Memory B cell (primary cell): Measurements from ENCODE around the gene UFL1.
A peak's percentile ranks its signal among the peaks of the same experiment; 100 is the strongest.
"Not testable (repeated sequence)": the region's sequence is repeated elsewhere in the genome, so short reads cannot be mapped to it uniquely, and the experiment has no call there.

ENCODE experiments used
- ATAC-seq: fragments of 150-1000 bp; cut with Tn5 transposase; 2 replicates; pipeline ENCODE4 v1.10.0; 2021; ENCODE audit warnings: low read depth, mild to moderate bottlenecking, moderate library complexity
- DNase-seq, 2 donors: peaks; one replicate each; pipeline ENCODE4 v3.0.0; 2022; ENCODE audit warnings: low spot score in 2 of 2
- H3K27ac Mint-ChIP-seq: one replicate; pipeline ENCODE4 v1.8.0; 2022; ENCODE audit warnings: mild to moderate bottlenecking, moderate library complexity, mixed read lengths
- H3K27me3 Mint-ChIP-seq: one replicate; pipeline ENCODE4 v1.8.0; 2022; ENCODE audit warnings: mixed read lengths
- H3K36me3 Mint-ChIP-seq: one replicate; pipeline ENCODE4 v1.8.0; 2022; ENCODE audit warnings: mild to moderate bottlenecking, mixed read lengths
- H3K4me1 Mint-ChIP-seq: one replicate; pipeline ENCODE4 v1.8.0; 2022; ENCODE audit warnings: mixed read lengths
- H3K4me3 Mint-ChIP-seq: one replicate; pipeline ENCODE4 v1.8.0; 2022; ENCODE audit warnings: mild to moderate bottlenecking, moderate library complexity, mixed read lengths
- H3K9me3 Mint-ChIP-seq: one replicate; pipeline ENCODE4 v1.8.0; 2022; ENCODE audit warnings: mixed read lengths

The UFL1 gene

DNA sequence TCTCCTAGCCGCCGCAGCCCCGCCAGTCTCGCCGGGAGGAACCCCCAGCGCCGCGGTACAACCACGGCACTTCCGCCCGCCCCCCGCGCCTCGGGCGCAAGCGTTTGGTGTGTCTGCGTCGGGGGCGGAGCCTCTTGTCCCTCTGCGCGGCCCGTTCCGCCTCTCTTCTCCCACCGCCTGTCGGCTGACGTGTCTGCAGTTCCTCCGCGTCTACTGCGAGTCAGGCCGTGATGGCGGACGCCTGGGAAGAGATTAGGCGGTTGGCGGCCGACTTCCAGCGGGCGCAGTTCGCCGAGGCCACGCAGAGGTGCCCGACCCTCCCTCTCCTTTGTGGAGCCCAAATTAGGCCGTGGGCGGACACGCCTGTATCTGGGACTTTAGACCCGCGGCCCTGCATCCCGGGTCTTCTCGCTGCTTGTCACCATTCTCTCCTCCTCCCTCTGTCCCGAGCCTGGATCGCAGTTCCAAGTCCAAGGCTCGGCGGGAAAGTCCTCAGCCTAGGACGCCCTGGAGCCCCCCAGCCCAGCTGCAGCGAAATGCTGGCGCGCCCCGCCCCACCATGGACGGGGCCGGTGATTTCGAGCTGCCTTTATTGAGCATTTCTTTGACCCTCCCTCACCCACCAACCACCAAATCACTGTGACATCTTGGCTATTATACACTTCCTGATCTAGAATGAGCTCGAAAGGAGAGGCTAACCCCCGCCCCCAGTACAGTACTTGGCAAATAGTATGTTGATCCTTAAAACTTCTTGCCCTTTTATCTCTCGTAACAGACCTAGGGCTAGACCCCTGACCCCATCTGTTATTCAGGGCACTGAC, at the start of gene UFL1:
UFL1 (plus strand) TSS at position 163 of the 821 bp plus-strand sequence; CDS start at position 231, 68 bp downstream.
- peaks cover 4% of the 10 kb centered on the region for H3K36me3 Mint-ChIP-seq
- no peaks in the 10 kb centered on the region for H3K9me3 Mint-ChIP-seq
- peaks cover 14% of the 10 kb centered on the region for H3K4me1 Mint-ChIP-seq
- peak within 1 kb of the TSS; percentile 99 for H3K27ac Mint-ChIP-seq
- peak; percentile 89 to 90 for DNase-seq
- peak; percentile 90 for ATAC-seq
- peak within 1 kb of the TSS; percentile 99 for H3K4me3 Mint-ChIP-seq
- no peaks in the 10 kb centered on the region for H3K27me3 Mint-ChIP-seq

DNA sequence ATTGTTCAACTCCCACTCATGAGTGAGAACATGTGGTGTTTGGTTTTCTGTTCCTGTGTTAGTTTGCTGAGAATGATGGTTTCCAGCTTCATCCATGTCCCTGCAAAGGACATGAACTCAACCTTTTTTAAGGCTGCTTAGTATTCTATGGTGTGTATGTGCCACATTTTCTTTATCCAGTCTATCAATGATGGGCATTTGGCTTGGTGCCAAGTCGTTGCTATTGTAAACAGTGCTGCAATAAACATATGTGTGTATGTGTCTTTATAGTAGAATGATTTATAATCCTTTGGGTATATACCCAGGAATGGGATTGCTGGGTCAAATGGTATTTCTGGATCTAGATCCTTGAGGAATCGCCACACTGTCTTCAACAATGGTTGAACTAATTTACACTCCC, 49.3 kb upstream of the UFL1 start:
- ATAC-seq, H3K27ac Mint-ChIP-seq, DNase-seq, H3K4me3 Mint-ChIP-seq, H3K4me1 Mint-ChIP-seq, H3K36me3 Mint-ChIP-seq, H3K27me3 Mint-ChIP-seq: not testable (repeated sequence)
- peaks cover 12% of the 10 kb centered on the region for H3K9me3 Mint-ChIP-seq

DNA sequence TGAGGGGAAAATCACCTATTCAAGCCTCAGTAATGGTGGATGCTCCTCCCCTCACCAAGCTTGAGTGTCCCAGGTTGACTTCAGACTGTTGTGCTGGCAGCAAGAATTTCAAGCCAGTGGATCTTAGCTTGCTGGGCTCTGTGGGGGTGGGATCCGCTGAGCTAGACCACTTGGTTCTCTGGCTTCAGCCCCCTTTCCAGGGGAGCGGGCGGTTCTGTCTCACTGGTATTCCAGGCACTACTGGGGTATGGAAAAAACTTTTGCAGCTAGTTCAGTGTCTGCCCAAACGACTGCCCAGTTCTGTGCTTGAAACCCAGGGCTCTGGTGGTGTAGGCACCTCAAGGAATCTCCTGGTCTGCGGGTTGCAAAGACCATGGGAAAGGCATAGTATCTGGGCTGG, 42.9 kb upstream of the UFL1 start:
- Mint-ChIP-seq H3K9me3 (peaks cover 24% of the 10 kb centered on the region), H3K4me3 (no peak overlapping the region), H3K27ac (no peak overlapping the region), H3K36me3 (no peaks in the 10 kb centered on the region), H3K27me3 (peaks cover 3% of the 10 kb centered on the region), H3K4me1 (no peaks in the 10 kb centered on the region)
- ATAC-seq, result no peak
- DNase-seq, result no peak

DNA sequence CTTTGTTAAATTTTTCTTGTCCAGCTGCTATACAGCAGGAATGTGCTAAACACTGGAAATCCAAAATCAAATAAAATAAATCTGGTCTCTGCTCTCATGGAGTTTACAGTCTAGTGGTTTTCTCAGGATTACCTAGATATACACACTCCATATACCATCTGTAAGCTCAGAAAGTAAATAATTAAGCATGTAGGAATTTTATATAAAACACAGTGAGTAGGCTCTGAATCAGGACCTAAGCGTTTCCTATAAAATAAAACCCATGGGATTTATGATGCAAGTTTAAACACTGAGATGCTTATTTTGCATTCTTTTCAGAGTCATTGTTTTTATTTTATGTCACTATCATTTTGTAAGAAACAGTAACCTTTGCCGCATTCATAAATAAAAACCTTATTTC, 29.7 kb upstream of the UFL1 start:
- no peak overlapping the region for H3K4me3 Mint-ChIP-seq
- no peak overlapping the region for H3K27ac Mint-ChIP-seq
- no peak for DNase-seq
- peaks cover 19% of the 10 kb centered on the region for H3K9me3 Mint-ChIP-seq
- no peak for ATAC-seq
- peaks cover 6% of the 10 kb centered on the region for H3K36me3 Mint-ChIP-seq
- no peaks in the 10 kb centered on the region for H3K27me3 Mint-ChIP-seq
- no peaks in the 10 kb centered on the region for H3K4me1 Mint-ChIP-seq

DNA sequence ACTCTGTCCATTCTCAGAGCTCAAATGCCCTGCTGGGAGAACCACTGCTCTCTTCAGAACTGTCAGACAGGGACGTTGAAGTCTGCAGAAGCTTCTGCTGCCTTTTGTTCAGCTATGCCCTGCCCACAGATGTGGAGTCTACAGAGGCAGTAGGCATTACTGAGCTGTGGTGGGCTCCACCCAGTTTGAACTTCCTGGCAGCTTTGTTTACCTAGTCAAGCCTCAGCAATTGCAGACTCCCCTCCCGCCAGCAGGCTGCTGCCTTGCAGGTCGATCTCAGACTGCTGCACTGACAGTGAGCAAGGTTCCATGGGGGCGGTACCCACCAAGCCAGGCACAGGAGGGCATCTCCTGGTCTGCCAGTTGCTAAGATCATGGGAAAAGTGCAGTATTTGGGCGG, 21.8 kb upstream of the UFL1 start:
- peaks cover 1% of the 10 kb centered on the region for H3K27me3 Mint-ChIP-seq
- H3K9me3 Mint-ChIP-seq, result peaks cover 18% of the 10 kb centered on the region
- ATAC-seq, result peak; percentile 74
- DNase-seq, result peak in 1 of 2 donors; percentile 10
- peaks cover 17% of the 10 kb centered on the region for H3K36me3 Mint-ChIP-seq
- no peak overlapping the region for H3K4me3 Mint-ChIP-seq
- no peak overlapping the region for H3K27ac Mint-ChIP-seq
- H3K4me1 Mint-ChIP-seq, result peaks cover 9% of the 10 kb centered on the region

DNA sequence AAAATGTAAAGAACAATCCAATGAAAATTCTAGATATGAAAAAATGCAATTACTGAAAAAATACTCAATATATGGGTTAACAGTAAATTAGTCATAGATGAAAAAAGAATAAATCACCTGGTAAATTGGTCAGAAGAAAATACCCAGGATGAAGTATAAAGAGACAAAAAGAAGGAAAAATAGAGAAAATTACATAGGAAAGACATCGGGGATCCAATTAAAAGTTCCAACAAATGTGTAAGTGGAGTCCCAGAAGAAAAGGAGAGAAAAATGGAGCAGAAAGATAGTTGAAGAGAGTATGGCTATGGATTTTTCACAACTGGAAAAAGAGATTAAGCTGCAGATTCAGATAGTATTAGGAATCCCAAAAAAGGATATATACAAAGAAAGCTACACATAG, 18.7 kb upstream of the UFL1 start:
- Mint-ChIP-seq H3K4me1 (peaks cover 9% of the 10 kb centered on the region), H3K9me3 (peaks cover 15% of the 10 kb centered on the region), H3K27me3 (peaks cover 1% of the 10 kb centered on the region), H3K36me3 (peaks cover 24% of the 10 kb centered on the region), H3K27ac (no peak overlapping the region), H3K4me3 (no peak overlapping the region)
- DNase-seq, result no peak
- no peak for ATAC-seq

DNA sequence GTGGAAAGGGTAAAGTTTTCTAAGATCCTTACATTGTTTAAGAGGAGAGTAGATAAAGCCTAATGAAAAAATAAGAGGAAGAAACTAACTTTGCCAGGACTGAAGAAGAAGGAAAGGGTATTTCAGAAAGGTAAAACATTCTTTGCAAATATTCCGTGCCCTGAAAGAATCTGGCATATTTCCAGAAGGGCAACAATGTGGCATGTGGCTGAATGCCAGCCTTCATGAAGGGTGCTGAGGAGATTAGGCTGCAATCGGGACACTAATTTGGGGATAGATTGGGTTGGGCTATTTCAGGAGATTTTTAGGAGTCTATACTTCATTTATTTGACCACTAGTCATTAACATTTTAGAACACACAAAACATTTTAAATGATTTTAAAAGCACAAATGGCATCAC, 16.2 kb upstream of the UFL1 start:
- peaks cover 30% of the 10 kb centered on the region for H3K36me3 Mint-ChIP-seq
- ATAC-seq, result no peak

DNA sequence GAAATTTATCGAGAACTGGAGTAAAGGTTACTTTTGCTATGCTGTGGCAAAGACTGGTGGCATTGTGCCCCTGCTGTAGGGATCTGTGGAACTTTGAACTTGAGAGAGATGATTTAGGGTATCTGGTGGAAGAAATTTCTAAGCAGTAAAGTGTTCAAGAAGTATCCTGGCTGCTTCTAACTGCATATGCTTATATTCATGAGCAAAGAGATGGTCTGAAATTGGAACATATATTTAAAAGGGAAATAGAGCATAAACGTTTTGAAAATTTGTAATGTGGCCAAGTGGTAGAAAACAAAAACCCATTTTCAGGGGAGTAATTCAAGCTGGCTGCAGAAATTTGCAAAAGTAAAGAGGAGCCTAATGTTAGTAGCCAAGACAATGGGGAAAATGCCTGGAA, 12.3 kb upstream of the UFL1 start:
- H3K9me3 Mint-ChIP-seq, result peaks cover 14% of the 10 kb centered on the region
- no peaks in the 10 kb centered on the region for H3K4me1 Mint-ChIP-seq
- DNase-seq (no peak), ATAC-seq (no peak)
- no peaks in the 10 kb centered on the region for H3K27me3 Mint-ChIP-seq
- peaks cover 41% of the 10 kb centered on the region for H3K36me3 Mint-ChIP-seq
- no peak overlapping the region for H3K4me3 Mint-ChIP-seq
- no peak overlapping the region for H3K27ac Mint-ChIP-seq

More for the DNA sequence above, 16.2 kb upstream of the UFL1 start:
- Mint-ChIP-seq H3K4me1 (peaks cover 2% of the 10 kb centered on the region), H3K4me3 (no peak overlapping the region), H3K27me3 (no peaks in the 10 kb centered on the region), H3K27ac (no peak overlapping the region), H3K9me3 (peaks cover 16% of the 10 kb centered on the region)
- no peak for DNase-seq

DNA sequence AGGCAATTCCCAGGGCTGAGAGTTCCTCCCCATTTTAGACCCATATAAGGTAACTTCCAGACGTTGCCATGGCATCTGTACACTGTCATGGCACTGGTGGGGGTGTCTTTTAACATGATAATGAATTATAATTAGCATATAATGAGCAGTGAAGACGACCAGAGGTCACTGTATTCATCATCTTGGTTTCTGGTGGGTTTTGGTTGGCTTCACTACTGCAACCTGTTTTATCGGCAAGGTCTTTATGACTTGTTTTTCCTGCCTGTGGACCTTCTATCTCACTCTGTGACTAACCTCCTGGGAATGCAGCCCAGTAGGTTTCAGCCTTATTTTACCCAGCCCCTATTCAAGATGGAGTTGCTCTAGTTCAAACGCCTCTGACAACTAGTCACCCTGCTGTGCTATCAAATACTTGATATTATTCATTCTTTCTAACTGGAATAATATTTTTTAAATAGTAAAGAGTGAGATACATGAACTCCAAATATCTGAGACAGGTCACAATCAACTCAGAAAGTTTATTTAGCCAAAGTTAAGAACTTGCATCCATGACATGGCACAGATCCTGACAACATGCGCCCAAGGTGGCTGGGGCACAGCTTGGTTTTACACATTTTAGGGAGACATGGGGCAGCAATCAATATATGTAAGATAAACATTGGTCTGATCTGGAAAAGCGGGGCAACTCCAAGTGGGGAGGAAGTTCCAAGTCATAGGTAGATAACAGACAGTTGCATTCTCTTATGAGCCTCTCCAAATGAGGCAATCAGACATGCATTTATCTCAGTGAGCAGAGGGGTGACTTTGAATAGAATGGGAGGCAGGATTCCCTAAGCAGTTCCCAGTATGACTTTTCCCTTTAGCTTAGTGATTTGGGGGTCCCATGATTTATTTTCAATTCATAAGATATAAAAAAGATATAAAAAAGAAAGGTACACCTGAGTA, 1.2 kb upstream of the UFL1 start:
- ATAC-seq (no peak), DNase-seq (no peak)
- Mint-ChIP-seq H3K9me3 (no peaks in the 10 kb centered on the region), H3K27me3 (no peaks in the 10 kb centered on the region), H3K4me3 (peak overlapping the region; percentile 99), H3K4me1 (peaks cover 18% of the 10 kb centered on the region), H3K27ac (peak overlapping the region; percentile 99), H3K36me3 (no peaks in the 10 kb centered on the region)

DNA sequence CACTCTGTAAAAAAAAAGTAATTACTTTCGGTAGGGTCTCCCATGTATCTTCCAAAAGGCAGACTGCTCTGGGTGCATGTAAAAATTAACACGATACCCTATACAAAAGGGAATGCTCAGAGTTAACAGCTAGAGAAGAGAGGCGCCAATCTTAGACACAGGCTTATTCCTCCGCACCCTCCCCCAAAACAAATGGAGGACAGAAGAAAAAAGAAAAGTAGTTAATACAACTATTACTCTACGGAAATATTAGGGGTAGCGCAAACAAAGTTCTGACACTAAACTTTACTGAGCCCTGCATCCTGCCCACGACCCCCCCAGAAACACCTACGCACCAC, 331 bp upstream of the UFL1 start:
- Mint-ChIP-seq H3K27ac (peak overlapping the region; percentile 99), H3K27me3 (no peaks in the 10 kb centered on the region), H3K36me3 (peaks cover 2% of the 10 kb centered on the region), H3K4me1 (peaks cover 18% of the 10 kb centered on the region), H3K9me3 (no peaks in the 10 kb centered on the region), H3K4me3 (peak overlapping the region; percentile 99)
- DNase-seq (no peak), ATAC-seq (peak; percentile 28)

DNA sequence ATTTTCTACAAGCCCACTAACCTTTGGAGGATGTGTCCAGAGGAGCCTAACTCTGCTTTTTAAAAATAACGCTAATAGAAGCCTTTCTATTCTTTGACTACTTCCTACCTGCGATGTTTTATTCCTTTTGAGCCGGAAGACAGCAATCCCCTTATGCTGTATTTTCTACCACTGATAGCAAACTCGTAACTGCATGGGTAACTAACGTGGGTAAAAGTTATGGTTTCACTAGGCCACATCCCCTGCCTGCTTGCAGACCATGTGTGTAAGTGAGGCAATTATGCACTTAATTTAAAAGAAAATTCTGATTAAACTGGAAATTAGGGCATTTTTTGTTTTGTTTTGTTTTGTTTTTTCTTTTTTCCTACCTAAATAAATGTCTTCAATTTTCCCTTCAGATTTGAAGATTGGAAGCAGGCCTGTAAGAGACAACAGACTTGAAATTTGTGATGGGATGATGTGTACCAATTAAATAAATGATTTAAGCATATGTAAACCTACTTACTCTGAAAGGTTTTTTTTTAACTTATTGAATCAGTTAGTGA, 931 bp downstream of the UFL1 start:
- no peak for ATAC-seq
- peaks cover 13% of the 10 kb centered on the region for H3K4me1 Mint-ChIP-seq

DNA sequence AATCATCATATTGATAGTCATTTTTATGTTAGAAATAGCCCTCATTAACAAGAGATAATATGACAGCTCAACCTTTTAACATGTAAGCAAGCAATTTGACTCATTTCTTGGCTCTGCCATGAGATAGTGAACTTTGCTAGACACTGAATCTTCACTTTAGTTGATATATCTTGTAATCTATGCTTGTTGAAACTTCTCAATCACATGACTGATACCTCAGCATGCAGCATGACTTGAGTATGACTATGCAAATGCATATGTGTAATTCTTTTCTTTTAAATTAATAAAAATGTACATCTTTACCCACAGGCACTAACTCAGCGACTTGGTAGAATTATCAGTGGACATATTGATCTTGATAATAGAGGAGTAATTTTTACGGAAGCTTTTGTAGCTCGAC, 6.6 kb downstream of the UFL1 start:
- peaks cover 39% of the 10 kb centered on the region for H3K36me3 Mint-ChIP-seq
- H3K4me1 Mint-ChIP-seq, result peaks cover 15% of the 10 kb centered on the region
- H3K27ac Mint-ChIP-seq, result no peak overlapping the region
- H3K4me3 Mint-ChIP-seq, result no peak overlapping the region
- no peak for ATAC-seq
- no peak for DNase-seq
- H3K9me3 Mint-ChIP-seq, result peaks cover 4% of the 10 kb centered on the region
- H3K27me3 Mint-ChIP-seq, result no peaks in the 10 kb centered on the region

More for the DNA sequence above, 931 bp downstream of the UFL1 start:
- Mint-ChIP-seq H3K4me3 (peak overlapping the region; percentile 99), H3K27me3 (no peaks in the 10 kb centered on the region), H3K27ac (peak overlapping the region; percentile 99), H3K9me3 (no peaks in the 10 kb centered on the region), H3K36me3 (peaks cover 7% of the 10 kb centered on the region)
- DNase-seq, result no peak

DNA sequence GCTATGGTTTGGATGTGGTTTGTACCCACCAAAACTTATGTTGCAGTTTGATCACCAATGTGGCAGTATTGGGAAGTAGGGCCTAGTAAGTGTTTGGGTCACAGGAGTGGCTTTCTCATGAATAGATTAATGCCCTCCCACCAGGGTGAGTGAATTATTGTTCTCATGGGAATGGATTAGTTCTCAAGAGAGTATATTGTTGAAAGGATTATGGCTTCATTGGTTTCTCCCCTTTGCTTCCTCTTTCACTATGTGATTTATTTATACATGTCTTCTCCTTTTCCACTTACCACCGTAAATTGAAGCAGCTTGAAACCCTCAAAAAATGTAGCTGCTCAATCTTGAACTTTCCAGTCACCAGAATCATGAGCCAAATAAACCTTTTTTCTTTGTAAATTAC, 10.8 kb downstream of the UFL1 start:
- no peak for DNase-seq
- ATAC-seq, result peak; percentile 55
- peaks cover 38% of the 10 kb centered on the region for H3K36me3 Mint-ChIP-seq
- H3K27ac Mint-ChIP-seq, result peak overlapping the region; percentile 88
- H3K27me3 Mint-ChIP-seq, result no peaks in the 10 kb centered on the region
- peaks cover 4% of the 10 kb centered on the region for H3K9me3 Mint-ChIP-seq
- H3K4me1 Mint-ChIP-seq, result peaks cover 15% of the 10 kb centered on the region
- H3K4me3 Mint-ChIP-seq, result no peak overlapping the region

DNA sequence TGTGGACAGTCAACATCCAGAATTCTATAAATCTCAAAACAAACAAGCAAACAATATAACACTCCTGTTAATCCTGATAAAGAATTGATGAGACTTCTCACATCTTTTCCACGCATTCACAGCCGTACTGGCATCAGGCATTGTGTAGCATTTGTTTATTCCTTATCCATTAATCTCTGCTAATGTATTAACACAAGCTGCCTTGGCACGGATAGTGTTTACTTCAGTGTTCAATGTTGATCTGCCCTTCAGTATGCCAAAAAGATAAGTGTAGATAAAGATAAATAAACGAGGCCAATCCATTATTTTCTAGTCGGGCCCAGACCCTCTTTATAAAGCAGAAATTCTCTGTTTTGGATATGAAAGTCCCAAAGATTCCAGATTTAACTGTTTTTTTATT, 16.1 kb downstream of the UFL1 start:
- no peak overlapping the region for H3K27ac Mint-ChIP-seq
- DNase-seq (no peak), ATAC-seq (no peak)
- peaks cover 25% of the 10 kb centered on the region for H3K36me3 Mint-ChIP-seq
- H3K9me3 Mint-ChIP-seq, result no peaks in the 10 kb centered on the region
- H3K4me1 Mint-ChIP-seq, result no peaks in the 10 kb centered on the region
- H3K4me3 Mint-ChIP-seq, result no peak overlapping the region
- H3K27me3 Mint-ChIP-seq, result no peaks in the 10 kb centered on the region
